Motor neuron (in vitro differentiated cells): ENCODE results near the gene FAM13A. TPM values are rescaled to one million over a fixed set of nuclear protein-coding genes. Genes with fewer than 3 reads are reported as not detected.

Experiments used
- ATAC-seq, 8 experiments: fragments of 200-7000 bp; cut with Tn5 transposase; replicated peaks in 6 of 8; 2 replicates each; pipeline ENCODE4 v1.8.0; 2021; ENCODE audit warnings: mild to moderate bottlenecking in 8 of 8, moderate library complexity in 8 of 8
- H3K27ac ChIP-seq, 2 donors: fragments of 250-450 bp; sonication (Bioruptor Pico); 2 replicates each; pipeline ENCODE4 v1.9.0; 2021; ENCODE audit warnings: antibody characterized with exemption in 2 of 2, mild to moderate bottlenecking in 2 of 2, moderate library complexity in 1 of 2
- H3K4me1 ChIP-seq, 2 donors: fragments of 250-450 bp; sonication (Bioruptor Pico); replicated peaks in 1 of 2; 2 replicates each; pipeline ENCODE4 v1.6.1; 2021; ENCODE audit warnings: antibody characterized with exemption in 2 of 2, mild to moderate bottlenecking in 2 of 2, moderate library complexity in 1 of 2
- H3K4me3 ChIP-seq, 5 donors: fragments of 250-450 bp; sonication (Bioruptor Pico); 2 replicates each; pipeline ENCODE4 v1.9.0; 2021; ENCODE audit warnings: antibody characterized with exemption in 5 of 5, mild to moderate bottlenecking in 5 of 5, moderate library complexity in 4 of 5
- WGBS, 10 experiments: fragments of 450-650 bp; shearing (Covaris generic); methylation state at CpG; one replicate each; pipeline ENCODE4 v1.0.0; 2022; 5-methylcytosine and 5-hydroxymethylcytosine counted together
- in situ Hi-C, 9 experiments: fragments of 400-800 bp; cut with MboI; loops; one replicate each; pipeline ENCODE4 v1.15.0; 2021; ENCODE audit warnings: low sequenced_read_pairs in 9 of 9, low pct_unique_long_range_greater_than_20kb in 2 of 9; ENCODE audit not compliant: unreplicated experiment in 9 of 9
- total RNA-seq, 8 experiments: library from RNA; unstranded; fragments of 300-600 nt; gene quantifications; 2 replicates each; pipeline versions ENCODE4 v1.2.3 to v1.2.4, GENCODE V29; 2022

Gene FAM13A
- total RNA-seq, 8 experiments from 2014 or later = 8.0 to 52.2 (median 16.1) TPM

GRCh38 chr4:88817740-88818139 lies 239.2 kb downstream of the FAM13A start:
- H3K4me1 ChIP-seq = peaks cover 23 to 31% of the 10 kb centered on the region in 2 donors
- ATAC-seq = no peak
- no peak overlapping the region for H3K4me3 ChIP-seq
- 83 to 100% (median 92%) methylated on average over 1 to 2 of the region's 2 CpGs; no CpG with 5 or more reads in 2 of the 10 experiments for WGBS, 10 experiments
- in situ Hi-C loops = loop anchor here in 3 of 9 experiments (10.0 to 25.0 kb wide), 2 partner anchors 195 to 207 kb away; no protein-coding TSS in a partner anchor
- no peak overlapping the region for H3K27ac ChIP-seq

DNA sequence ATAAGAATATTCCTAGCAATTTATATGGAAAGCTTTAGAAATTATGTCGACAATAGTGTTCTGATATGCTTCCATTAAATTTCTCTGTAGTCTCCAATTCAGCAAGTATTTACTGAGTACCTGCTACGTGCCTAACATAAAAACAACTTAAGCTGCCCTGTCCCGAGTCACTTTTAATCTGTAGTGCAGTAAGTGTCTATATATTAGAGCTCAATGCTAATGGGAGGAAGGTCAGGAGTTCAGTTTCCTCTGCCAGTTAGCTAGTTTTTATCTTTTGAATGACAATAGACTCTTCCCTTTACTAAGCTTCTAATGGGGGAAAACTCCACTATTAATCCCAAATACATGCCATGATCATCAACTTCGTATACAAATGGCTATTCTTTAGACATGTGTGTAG lies 240.6 kb downstream of the FAM13A start:
- in situ Hi-C loops = loop anchor here in 3 of 9 experiments (10.0 to 25.0 kb wide), 2 partner anchors 196 to 208 kb away; no protein-coding TSS in a partner anchor

GRCh38 chr4:88814043-88814617 lies 242.9 kb downstream of the FAM13A start:
- in situ Hi-C loops = loop anchor here in 3 of 9 experiments (10.0 to 25.0 kb wide), 2 partner anchors 198 to 211 kb away; no protein-coding TSS in a partner anchor
- no peak overlapping the region for H3K4me3 ChIP-seq
- no peak for ATAC-seq
- no peak overlapping the region for H3K27ac ChIP-seq
- 60 to 100% (median 89%) methylated on average over 1 to 6 of the region's 6 CpGs for WGBS, 10 experiments
- H3K4me1 ChIP-seq = peaks cover 10 to 16% of the 10 kb centered on the region in 2 donors

More for the DNA sequence above, 240.6 kb downstream of the FAM13A start:
- peak in 4 of 8 experiments; percentile 52 to 66 (median 59) for ATAC-seq
- Histone ChIP-seq H3K27ac (no peak overlapping the region), H3K4me1 (peaks cover 23 to 26% of the 10 kb centered on the region in 2 donors), H3K4me3 (no peak overlapping the region)
- WGBS, 10 experiments = 0 to 94% (median 43%) methylated on average over 2 to 4 of the region's 4 CpGs; no CpG with 5 or more reads in 1 of the 10 experiments

DNA sequence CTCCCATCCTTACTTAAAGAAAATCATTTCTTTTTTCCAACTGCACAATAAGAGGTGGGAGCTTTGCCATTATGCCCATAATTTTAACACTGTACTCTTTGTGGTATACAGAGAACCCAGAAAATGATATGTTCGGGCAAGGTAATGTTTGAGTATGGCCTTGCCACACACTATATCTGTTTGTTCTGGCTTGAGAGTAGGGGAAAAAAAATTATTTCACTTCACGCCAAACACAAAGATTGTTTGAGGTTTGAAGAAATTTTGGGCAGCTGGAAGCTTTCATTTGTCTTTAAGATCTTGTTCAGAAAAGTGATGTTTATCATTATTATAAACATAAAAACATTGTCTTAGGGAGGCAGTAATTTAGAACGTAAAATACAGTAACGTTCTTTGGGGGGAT lies 244.0 kb downstream of the FAM13A start:
- in situ Hi-C loops = loop anchor here in 3 of 9 experiments (10.0 to 25.0 kb wide), 2 partner anchors 199 to 212 kb away; no protein-coding TSS in a partner anchor
- H3K27ac ChIP-seq = no peak overlapping the region
- peaks cover 10 to 11% of the 10 kb centered on the region in 2 donors for H3K4me1 ChIP-seq
- WGBS, 10 experiments = 91 to 100% (median 98%) methylated on average over 2 to 4 of the region's 4 CpGs
- no peak overlapping the region for H3K4me3 ChIP-seq
- ATAC-seq = no peak

DNA sequence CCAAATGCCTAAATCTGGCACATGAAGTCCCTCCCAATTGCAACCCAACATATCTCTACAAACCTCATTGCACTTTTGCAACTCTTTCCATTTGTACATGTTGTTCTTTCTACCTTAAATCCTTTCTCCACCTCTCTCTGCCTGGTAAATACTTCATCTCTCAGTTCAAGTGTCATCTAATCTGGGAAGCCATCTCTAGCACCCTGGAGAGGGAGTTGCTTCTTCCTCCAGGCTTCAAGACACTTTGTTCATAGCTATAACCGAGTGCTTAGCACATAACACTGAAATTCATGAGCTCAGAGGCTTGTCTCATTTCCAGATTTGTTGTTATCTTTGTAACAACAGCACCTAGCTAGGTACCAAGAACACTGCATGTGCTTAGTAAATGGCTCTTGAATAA lies 244.6 kb downstream of the FAM13A start:
- H3K4me3 ChIP-seq = no peak overlapping the region
- ATAC-seq = no peak
- in situ Hi-C loops = loop anchor here in 3 of 9 experiments (10.0 to 25.0 kb wide), 2 partner anchors 200 to 212 kb away; no protein-coding TSS in a partner anchor
- peaks cover 10 to 11% of the 10 kb centered on the region in 2 donors for H3K4me1 ChIP-seq
- 80 to 100% (median 100%) methylated on average over 1 of the region's 1 CpG; no CpG with 5 or more reads in 5 of the 10 experiments for WGBS, 10 experiments
- no peak overlapping the region for H3K27ac ChIP-seq

GRCh38 chr4:88811904-88812303 lies 245.1 kb downstream of the FAM13A start:
- no peak overlapping the region for H3K27ac ChIP-seq
- peaks cover 10 to 11% of the 10 kb centered on the region in 2 donors for H3K4me1 ChIP-seq
- H3K4me3 ChIP-seq = no peak overlapping the region
- in situ Hi-C loops = loop anchor here in 3 of 9 experiments (10.0 to 25.0 kb wide), 2 partner anchors 200 to 213 kb away; no protein-coding TSS in a partner anchor
- WGBS, 10 experiments = 80 to 100% (median 100%) methylated on average over 1 of the region's 1 CpG; no CpG with 5 or more reads in 2 of the 10 experiments
- ATAC-seq = no peak

GRCh38 chr4:88810325-88810724 lies 246.7 kb downstream of the FAM13A start:
- no peak overlapping the region for H3K4me3 ChIP-seq
- WGBS, 10 experiments = 88 to 100% (median 100%) methylated on average over 1 of the region's 1 CpG; no CpG with 5 or more reads in 2 of the 10 experiments
- no peak for ATAC-seq
- H3K27ac ChIP-seq = no peak overlapping the region
- no peaks in the 10 kb centered on the region for H3K4me1 ChIP-seq
- in situ Hi-C loops = loop anchor here in 3 of 9 experiments (10.0 to 25.0 kb wide), 2 partner anchors 202 to 214 kb away; no protein-coding TSS in a partner anchor

GRCh38 chr4:88809576-88810219 lies 247.3 kb downstream of the FAM13A start:
- Histone ChIP-seq H3K27ac (no peak overlapping the region), H3K4me1 (no peaks in the 10 kb centered on the region), H3K4me3 (no peak overlapping the region)
- no peak for ATAC-seq
- 20 to 100% (median 77%) methylated on average over 1 to 5 of the region's 5 CpGs; no CpG with 5 or more reads in 1 of the 10 experiments for WGBS, 10 experiments
- in situ Hi-C loops = loop anchor here in 3 of 9 experiments (10.0 to 25.0 kb wide), 2 partner anchors 203 to 215 kb away; no protein-coding TSS in a partner anchor

- Histone ChIP-seq H3K4me1 (no peaks in the 10 kb centered on the region), H3K4me3 (no peak overlapping the region), H3K27ac (no peak overlapping the region)
- in situ Hi-C loops = loop anchor here in 2 of 9 experiments (25.0 kb wide), 1 partner anchor 203 kb away; no protein-coding TSS in a partner anchor
- no peak for ATAC-seq
- WGBS, 10 experiments = 4 to 100% (median 51%) methylated on average over 1 to 2 of the region's 2 CpGs
Measured at GRCh38 chr4:88809101-88809500, 247.9 kb downstream of the FAM13A start.

DNA sequence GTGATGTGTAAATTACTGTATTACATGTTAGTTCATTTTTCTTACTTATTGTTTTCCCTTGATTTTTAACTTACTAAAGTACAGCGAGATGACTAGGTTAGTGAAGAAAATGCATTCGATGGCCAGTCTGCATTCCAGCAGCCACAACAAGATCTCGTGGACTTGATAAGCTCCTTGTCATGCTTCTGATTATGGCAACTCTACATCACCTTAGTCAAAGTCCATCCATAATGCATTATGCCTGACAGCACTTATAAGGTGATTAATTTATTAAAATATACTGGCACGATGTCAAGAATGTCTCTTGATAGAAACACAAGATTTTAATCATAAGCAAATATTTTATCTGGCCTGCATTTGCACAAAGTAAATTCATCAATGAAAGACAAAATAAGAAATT lies 249.5 kb downstream of the FAM13A start:
- in situ Hi-C loops = loop anchor here in 2 of 9 experiments (25.0 kb wide), 1 partner anchor 205 kb away; no protein-coding TSS in a partner anchor
- Histone ChIP-seq H3K4me1 (no peaks in the 10 kb centered on the region), H3K27ac (no peak overlapping the region), H3K4me3 (no peak overlapping the region)
- WGBS, 10 experiments = 20 to 95% (median 91%) methylated on average over 2 to 4 of the region's 4 CpGs; no CpG with 5 or more reads in 1 of the 10 experiments
- peak in 1 of 8 experiments; percentile 10 for ATAC-seq

DNA sequence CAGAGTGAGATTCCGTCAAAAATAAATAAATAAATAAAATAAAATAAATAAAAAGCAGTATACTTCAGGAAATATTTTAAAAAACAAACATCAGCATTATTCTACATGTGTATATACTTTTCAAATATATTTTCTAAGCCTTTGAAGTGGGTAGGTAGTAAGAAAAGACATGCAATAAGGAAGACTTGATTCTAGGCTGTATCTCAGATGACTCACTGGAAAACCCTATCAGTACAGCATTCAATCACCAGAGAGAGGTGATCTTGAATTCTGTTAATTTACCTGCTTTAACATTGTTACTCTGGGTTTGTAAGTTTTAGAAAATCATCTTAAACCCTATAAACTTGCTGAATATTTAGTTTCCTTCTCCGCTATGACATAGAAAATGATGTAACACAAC lies 252.8 kb downstream of the FAM13A start:
- Histone ChIP-seq H3K4me1 (no peaks in the 10 kb centered on the region), H3K27ac (no peak overlapping the region), H3K4me3 (no peak overlapping the region)
- ATAC-seq = no peak
- in situ Hi-C loops = loop anchor here in 2 of 9 experiments (25.0 kb wide), 1 partner anchor 208 kb away; no protein-coding TSS in a partner anchor
- 80 to 100% (median 100%) methylated on average over 1 to 2 of the region's 2 CpGs; no CpG with 5 or more reads in 1 of the 10 experiments for WGBS, 10 experiments

GRCh38 chr4:88803600-88804096 lies 253.3 kb downstream of the FAM13A start:
- H3K4me3 ChIP-seq = no peak overlapping the region
- no peak overlapping the region for H3K27ac ChIP-seq
- in situ Hi-C loops = loop anchor here in 2 of 9 experiments (25.0 kb wide), 1 partner anchor 209 kb away; no protein-coding TSS in a partner anchor
- H3K4me1 ChIP-seq = no peaks in the 10 kb centered on the region
- peak in 6 of 8 experiments; percentile 23 to 80 (median 54) for ATAC-seq
- WGBS, 10 experiments = 0 to 100% (median 80%) methylated on average over 1 to 3 of the region's 5 CpGs; no CpG with 5 or more reads in 2 of the 10 experiments
